VCaP (cell line): ENCODE measurements around the gene LCP1.
A peak's percentile ranks its signal among the peaks of the same experiment; 100 is the strongest.

ENCODE experiments used
- H3K27ac ChIP-seq: fragments of 450-650 bp; 2 replicates; pipeline ENCODE4 v1.5.1; 2017
- TF ChIP-seq, protein P1 (sequence below): fragments of 450-650 bp; conservative IDR thresholded peaks from 2 replicates; pipeline ENCODE4 v1.5.1; 2017; ENCODE audit warnings: mild to moderate bottlenecking, moderate library complexity

LCP1 gene

DNA sequence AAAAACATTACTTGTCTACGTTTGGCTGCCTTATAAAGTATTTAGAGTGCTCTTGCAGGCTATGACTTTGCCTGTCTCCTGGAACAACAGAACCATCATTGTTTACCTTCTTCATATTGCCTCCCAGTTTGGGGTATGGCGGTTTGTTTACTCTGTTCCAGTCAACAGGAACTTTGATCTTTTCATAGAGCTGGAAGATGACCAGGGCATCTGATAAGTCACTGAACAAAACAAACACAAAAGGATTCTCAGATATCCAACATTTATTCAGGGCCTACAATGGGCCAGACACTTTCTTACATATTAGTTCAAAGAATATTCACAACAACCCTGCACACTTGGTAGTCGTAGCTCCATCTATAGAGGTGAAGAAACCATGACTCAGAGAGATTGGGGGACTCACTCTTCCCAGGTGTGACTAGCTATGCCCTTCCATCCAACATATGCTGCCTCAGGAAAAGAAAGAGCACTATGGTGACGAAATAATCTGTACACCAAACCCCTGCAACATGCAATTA lies 38.7 kb downstream of the LCP1 start:
- TF ChIP-seq, protein P1, sequence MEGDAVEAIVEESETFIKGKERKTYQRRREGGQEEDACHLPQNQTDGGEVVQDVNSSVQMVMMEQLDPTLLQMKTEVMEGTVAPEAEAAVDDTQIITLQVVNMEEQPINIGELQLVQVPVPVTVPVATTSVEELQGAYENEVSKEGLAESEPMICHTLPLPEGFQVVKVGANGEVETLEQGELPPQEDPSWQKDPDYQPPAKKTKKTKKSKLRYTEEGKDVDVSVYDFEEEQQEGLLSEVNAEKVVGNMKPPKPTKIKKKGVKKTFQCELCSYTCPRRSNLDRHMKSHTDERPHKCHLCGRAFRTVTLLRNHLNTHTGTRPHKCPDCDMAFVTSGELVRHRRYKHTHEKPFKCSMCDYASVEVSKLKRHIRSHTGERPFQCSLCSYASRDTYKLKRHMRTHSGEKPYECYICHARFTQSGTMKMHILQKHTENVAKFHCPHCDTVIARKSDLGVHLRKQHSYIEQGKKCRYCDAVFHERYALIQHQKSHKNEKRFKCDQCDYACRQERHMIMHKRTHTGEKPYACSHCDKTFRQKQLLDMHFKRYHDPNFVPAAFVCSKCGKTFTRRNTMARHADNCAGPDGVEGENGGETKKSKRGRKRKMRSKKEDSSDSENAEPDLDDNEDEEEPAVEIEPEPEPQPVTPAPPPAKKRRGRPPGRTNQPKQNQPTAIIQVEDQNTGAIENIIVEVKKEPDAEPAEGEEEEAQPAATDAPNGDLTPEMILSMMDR: no peak

DNA sequence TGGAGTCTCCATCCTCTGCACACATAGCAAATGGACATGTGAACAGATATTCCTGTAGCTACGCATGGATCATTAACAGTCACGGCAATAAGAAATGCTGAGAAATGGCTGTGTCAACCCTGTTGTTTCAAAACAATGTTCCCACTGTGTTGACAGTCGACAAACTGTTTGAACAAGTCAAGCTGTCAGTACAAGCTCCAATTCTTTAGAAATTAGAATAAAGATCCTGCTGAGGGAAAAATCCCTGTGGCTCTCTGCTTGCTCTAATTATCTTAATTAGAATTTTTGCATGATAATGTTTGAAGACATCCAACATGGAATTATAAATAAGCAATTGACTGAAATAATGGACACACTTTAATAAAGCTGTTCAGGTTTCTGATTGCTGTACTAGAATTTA lies 39.2 kb downstream of the LCP1 start:
- H3K27ac ChIP-seq: peak overlapping the region; percentile 98
- TF ChIP-seq, protein P1: no peak

More for the DNA sequence above, 38.7 kb downstream of the LCP1 start:
- H3K27ac ChIP-seq: peak overlapping the region; percentile 98

DNA sequence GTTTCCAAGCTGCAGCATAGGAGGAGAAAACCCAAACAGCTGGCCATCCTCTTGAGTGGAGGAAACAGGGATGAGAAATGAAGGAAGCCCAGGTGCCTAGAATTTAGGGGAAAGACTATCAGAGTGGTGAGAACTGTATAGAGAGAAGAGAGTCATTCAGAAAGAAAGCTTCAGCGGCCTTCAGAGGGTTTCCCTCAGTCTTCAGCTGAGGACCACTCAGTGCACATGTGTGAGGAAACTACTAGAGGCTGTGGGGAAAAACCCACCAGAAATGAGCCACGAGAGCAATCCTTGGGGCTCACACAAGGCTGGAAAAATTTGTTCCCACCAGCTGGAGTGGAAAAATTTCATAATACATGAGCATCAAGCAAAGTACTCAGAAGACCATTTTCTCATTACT lies 41.9 kb downstream of the LCP1 start:
- TF ChIP-seq, protein P1: no peak
- peak overlapping the region; percentile 98; the same call in 1 of the 2 replicates for H3K27ac ChIP-seq

DNA sequence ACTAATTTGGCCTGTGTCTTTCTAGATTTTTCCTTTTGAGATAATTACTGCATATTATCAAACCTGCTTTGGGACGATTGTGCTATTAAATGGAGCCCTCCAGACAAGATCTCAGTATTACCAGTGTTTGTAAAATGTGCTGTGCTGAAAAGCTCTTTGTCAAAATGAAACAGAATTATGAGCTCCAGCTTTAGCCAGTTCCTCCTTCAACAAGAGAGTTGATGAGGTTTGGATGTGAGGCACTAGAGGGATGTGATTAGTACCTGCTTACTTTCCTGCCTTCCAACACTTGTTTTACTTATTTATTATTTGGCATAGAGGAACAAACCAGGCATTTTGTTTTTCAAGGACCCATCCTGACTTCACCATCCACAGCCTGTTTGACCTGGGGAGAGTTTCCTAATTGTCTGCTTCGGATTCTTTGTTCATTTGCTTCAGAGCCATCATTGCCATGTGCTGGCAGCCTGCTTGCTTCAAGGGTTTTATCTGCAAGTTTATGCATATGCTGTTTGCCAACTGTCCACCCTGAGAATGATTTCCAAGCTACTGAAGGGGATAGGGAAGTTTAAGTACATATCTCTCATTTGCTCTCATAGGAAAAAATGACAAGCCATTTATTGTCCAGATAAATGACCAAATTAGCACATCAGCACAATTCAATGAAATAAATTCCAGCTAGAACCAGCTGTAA lies 44.2 kb downstream of the LCP1 start:
- H3K27ac ChIP-seq: peak overlapping the region; percentile 98
- TF ChIP-seq, protein P1: no peak

DNA sequence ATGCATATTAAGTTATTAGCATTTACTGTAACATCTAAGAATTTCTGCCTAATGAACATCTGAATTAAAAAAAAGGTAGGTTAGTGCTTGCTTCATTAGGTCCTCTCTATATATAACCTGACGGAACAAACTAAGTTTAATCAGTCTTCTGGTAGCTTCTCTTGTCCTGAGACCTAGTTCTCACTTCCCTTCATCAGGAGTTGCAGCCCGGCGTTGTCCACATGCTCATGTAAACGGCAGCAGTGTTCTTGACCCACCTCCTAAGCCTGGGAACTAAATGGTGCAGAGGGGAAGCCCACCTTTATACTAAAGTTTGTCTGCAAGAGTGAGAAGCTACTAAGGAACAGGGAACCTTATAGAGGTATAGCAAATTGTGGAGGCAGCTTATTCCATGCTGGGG lies 45.3 kb downstream of the LCP1 start:
- H3K27ac ChIP-seq: peak overlapping the region; percentile 98
- TF ChIP-seq, protein P1: no peak

DNA sequence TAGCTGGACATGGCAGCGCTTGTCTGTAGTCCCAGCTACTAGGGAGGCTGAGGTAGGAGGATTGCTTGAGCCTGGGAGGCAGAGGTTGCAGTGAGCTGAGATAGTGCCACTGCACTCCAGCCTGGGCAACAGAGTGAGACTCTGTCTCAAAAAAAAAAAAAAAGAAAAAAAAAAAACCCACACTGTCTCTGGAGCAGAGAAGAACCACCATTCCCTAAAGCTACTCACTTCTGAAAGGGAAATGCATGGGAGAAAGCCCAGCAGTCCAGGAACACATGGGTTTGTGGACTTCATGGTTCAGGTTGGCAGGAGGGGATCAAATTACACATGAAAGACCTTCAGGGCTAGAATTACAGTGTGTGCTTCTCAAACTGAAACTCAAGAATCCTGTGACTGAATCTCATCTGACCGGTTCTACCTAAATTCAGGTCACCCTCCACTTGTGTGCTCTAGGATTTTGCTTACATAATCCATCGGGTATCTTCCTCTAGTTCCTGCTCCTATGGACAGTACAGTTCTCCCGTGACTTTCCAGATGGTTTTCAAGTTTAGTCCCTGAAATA lies 46.9 kb downstream of the LCP1 start:
- TF ChIP-seq, protein P1: no peak
- peak overlapping the region; percentile 98 for H3K27ac ChIP-seq

DNA sequence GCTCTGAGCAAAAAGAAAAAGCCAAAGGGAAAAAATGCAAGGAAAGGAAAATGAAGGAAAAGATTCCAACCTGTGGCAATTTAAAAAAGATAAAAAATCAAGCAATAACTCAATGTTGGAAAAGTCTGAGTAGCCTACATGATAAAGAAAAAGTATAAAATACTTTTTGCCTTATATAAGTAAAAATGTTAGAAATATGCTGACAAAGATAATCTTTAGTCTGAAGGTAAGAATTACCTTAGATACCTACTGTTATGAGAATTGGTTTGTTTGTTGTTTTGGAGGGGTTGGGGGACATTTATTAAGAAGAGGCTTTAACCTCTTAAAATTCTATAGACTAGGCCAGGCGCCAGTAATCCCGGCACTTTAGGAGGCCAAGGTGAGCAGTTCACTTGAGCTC lies 47.5 kb downstream of the LCP1 start:
- H3K27ac ChIP-seq: peak overlapping the region; percentile 98
- TF ChIP-seq, protein P1: no peak
